NCI-H526 treated with DMSO at 0.1 percent for 48 hours (cell line): ENCODE data around the gene RALGPS1.

Experiments used
- DNase-seq: peaks from one replicate; lab custom pipeline; 2025; lab: John Stamatoyannopoulos, UW

The RALGPS1 gene

GRCh38 chr9:127258606-127259471, 344.3 kb downstream of the RALGPS1 start:
- DNase-seq: no peak

- DNase-seq: no peak
These were observed 348.0 kb downstream of the RALGPS1 start for GRCh38 chr9:127262602-127263001.

GRCh38 chr9:127263237-127263636, 348.7 kb downstream of the RALGPS1 start:
- DNase-seq: no peak

DNA sequence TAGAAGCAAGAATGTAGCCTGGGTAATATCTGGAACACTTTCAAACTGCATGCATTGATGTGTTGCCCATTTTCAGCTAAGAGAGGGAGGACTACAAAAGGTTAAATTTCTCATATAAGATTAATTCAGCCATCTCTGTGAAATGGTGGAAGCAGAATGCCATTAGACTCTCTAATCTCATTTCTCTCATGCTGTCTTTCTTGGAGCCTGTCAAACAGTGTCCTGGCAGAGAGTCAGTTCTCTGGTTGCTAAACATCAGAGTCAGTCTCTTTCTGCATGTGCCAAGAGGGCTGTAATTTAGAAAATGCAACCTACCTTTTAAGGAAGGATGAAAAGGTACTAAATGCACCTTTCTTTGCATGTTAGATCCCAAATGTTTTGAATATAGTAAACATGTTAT, 349.1 kb downstream of the RALGPS1 start:
- DNase-seq: no peak

DNA sequence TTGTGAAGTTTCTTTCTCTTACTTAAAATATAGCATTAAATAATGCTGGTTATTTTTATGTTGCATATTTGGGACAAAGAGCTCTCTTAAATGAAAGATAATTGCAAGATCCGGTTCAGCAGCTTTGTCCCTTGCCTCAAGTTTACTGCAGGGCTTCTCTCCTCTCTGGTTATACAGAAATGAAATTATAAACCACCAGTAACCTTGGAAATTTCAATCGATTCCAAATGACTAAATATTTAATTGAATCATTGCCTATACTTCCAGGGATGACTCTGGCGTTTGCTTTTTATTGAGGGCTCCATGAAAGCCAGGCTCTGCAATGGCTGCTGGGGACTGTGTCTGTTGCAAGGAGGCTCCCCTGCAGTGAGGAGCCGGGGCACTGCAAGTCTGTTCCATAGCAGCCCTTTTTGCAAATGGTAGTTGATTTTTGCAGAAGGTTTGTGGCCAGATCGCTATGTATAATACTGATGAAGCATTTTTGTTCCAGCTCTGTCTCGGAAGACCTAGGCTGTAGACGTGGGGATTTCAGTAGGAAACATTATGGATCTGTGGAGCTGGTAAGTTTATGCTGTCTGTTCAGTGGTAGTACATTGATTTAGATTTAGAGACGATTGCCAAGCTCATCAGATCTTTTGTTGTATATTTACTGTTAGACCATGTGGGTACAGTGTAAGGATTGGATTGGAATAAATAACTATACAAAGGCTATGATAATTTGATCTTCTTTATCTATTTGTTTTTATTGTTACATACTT, 350.1 kb downstream of the RALGPS1 start, which contains the start of gene GARNL3:
GARNL3 (plus strand) TSS at position 313 of the 758 bp plus-strand sequence; CDS start at position 417, 104 bp downstream.
- no peak for DNase-seq

GRCh38 chr9:127267793-127268525, 353.4 kb downstream of the RALGPS1 start:
- no peak for DNase-seq

DNA sequence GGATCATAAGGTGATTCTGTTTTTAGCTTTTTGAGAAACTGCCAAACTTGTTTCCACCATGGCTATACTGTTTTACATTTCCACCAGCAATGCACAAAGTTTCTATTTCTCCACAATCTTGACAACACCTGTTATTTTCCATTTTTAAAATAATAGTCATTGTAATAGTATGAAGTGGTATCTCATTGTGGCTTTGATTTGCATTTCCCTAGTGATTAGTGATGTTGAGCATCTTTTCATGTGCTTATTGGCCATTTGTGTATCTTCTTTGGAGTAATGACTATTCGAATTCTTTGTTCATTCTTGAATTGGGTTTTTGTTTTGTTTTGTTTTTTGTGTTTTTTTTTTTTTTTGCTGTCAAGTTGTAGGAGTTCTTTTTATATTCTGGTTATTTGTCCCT, 354.9 kb downstream of the RALGPS1 start:
- DNase-seq: no peak
